NCI-H2081 treated with DMSO at 0.1 percent for 48 hours (cell line): Measurements from ENCODE around the gene GALNT9.

Experiments used
- DNase-seq: peaks from one replicate; lab custom pipeline; 2025; lab: John Stamatoyannopoulos, UW

The GALNT9 gene

GRCh38 chr12:132181570-132182200, 147.7 kb downstream of the GALNT9 start:
- DNase-seq = no peak

- DNase-seq = no peak
These were observed 148.5 kb downstream of the GALNT9 start for GRCh38 chr12:132180648-132181546.

GRCh38 chr12:132179431-132180362, 149.7 kb downstream of the GALNT9 start:
- DNase-seq = no peak

GRCh38 chr12:132178801-132179401, 150.5 kb downstream of the GALNT9 start:
- no peak for DNase-seq

- no peak for DNase-seq
These were observed 151.1 kb downstream of the GALNT9 start for GRCh38 chr12:132178316-132178715.

DNA sequence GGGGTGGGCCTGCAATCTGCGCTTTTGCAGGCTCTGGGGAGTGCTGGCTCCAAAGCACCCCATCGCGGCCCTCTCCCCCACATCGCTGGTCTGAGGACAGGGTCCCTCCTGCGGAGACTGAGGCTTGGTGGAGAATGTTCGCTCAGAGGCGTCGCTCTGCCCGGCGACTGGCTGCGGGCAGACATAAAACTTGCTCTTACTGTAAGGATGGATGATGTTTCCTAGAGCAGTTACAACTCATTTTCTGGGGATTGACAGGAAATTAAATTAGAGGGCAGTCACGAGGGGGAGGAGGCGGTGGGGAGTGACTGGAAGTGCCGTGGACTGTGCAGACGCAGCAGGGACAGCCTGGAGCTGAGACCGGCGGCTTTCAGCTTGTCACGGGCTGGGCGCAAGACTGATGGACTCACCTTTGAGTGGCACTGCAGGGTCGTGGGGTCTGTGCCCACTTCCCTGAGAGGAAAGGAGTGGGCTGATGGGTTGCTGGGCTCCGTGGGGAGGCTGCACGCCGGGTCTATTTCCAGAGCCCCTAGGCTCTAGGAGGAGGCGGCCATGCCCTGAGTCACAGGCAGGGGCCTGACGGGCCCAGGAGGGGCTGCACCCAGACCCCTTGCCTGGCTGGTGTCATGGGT, 152.4 kb downstream of the GALNT9 start:
- no peak for DNase-seq

DNA sequence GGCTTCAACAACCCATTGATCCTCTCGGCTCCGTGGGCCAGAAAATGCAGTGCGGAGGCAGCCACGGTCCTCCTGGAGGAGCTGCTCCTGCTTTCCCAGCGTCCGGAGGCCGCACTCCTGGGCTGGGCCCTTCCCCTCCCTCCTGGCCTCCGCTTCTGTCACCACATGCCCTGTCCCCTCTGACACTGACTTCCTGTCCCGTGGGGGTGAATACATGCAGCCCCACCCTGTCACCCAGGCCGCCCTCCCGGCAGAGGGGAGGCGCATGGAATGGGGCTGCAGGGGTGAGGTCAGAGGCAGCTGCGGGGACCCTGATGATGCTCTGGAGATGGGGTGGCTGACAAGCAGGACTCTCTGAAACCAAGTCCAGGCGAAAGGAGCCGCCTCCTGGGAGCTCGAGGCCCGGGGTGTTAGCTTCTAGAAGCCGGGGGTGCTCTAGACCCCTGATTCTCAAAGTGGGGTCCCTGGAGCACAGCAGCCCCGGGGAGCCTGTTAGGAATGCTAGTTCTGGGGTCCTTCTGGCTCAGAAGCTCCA, 152.9 kb downstream of the GALNT9 start:
- DNase-seq = no peak

- DNase-seq = no peak
These were observed 153.6 kb downstream of the GALNT9 start for GRCh38 chr12:132175496-132176384.

- DNase-seq = no peak
These were observed 154.4 kb downstream of the GALNT9 start for GRCh38 chr12:132174839-132175490.

DNA sequence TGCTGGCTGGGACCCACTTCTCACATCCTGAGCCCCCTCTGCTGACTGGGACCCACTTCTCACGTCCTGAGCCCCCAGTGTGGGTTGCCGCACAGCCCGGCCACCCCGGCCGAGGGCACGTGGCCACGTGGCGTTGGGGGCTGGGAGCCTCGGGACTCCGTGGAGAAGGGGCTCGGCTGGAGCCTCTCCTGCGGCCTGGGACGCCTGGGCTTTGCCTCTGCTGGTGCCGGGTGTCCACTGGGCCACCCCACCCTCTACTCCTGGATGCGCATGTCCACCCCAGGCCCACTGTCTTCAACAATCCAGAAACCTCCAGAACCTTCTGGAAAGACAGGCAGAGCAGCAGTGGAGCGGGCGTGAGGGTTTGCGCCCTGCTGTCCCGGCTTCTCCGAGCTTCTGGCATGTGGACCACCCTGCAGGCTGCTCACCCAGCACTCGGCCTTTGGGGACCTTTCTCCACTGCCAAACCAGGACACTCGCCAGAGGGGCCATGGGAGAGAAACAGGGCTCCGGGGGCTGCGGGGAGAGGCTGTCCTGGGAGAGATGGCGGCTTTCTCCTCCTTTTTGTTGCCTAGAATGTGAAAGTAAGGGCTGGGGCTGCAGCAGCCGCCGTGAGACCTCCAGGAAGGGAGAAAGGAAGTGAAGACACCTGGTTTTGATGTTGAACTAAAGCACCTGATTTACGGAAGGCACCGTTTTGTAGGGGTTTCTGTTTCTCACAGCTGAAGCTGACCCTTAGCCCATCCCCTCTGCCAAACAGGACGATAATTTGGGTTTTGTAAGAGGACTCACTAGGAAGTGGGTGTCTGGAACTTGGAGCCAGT, 155.2 kb downstream of the GALNT9 start:
- DNase-seq = no peak

DNA sequence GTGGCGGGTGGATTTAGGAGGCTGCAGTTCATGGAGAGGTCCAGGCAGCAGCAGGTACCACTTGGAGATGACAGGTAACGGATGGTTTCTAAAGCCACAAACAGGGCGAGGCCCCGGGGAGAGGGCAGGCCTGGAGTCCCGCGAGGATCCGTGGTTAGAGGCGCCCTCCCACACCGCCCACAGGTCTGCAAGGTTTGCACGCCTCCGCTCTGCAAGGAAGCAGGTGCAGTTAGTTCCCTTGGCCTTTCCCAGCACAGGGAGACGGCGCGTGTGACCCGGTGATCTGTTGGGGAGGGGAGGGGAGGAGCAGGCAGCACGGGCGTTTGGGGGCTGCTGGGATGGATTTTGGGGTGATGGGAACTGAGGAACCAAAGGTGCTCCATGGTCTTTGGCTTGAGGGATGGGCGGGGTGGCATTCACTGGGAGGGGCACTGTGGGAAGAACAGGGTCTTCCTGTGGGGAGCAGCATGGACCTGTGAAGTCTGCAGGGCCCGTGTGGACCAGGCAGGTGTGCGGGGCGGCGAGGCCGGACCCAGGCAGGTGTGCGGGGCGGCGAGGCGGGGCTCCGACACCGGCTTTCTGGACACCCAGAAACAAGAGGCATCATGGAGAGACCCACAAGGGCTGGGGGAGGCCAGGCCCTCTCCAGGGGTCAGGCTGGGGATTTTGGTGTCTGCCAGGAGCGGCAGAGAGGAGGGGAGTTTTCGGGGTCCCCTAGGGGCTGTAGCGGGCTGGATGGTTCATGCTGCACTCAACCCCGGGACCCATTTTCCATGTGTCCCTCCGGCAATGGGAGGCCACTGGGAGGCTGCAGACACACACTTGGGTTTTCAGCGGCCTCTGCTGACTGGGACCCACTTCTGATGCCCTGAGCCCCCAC, 156.0 kb downstream of the GALNT9 start:
- no peak for DNase-seq

DNA sequence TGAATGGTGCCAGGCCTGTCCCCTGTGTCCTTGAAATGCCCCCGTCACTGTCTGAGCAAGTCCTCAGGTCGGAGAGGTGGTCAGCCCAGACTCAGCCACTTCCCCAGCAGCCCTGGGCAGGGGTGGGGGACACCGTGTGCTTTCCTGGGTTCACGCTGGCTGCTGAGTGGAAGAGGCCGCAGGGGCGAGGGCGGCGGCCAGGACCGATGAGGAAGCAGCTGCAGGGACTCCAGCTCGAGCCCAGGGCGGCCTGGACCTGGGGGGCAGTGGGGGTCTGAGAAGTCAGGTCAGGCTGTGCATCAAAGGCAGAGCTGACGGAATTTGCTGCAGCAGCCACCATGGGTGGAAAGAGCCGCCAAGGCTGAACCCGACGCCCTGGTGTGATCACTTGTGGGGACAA, 156.8 kb downstream of the GALNT9 start:
- no peak for DNase-seq

- DNase-seq = no peak
These were observed 157.3 kb downstream of the GALNT9 start for GRCh38 chr12:132171968-132172521.

DNA sequence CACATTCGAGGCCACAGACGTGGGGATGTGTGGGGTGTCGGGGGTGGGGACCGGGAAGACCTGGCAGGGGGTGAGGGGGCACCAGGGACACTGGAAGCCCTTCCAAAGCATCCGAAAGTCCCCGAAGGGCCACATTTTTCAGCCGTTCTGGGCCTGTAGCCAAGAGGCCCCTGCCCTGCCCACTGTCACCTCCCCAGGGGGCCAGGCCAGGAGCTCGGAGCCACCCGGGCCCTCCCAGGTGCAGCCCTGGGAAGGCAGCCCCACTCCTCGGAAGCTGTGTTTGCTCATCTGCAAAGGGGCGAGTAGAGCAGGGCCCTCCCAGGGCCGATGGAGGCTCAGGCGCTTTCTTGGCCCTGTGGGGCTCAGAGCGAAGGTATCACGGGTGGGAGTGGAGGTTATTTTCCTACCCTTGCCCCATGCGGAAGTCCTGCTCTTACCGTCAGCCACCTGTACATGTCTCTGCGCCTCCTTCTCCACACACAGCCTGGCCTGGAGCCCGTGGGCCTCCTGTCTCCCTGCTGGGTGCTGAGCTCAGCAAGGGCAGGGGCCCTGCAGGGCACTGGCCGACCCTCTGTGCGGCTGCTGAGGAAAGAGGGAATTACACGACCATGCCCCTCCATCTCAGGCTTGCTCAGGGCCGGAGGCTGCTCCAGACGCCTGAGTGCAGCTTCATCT, 158.0 kb downstream of the GALNT9 start:
- DNase-seq = no peak

GRCh38 chr12:132170637-132171292, 158.6 kb downstream of the GALNT9 start:
- no peak for DNase-seq

- DNase-seq = no peak
These were observed 159.2 kb downstream of the GALNT9 start for GRCh38 chr12:132170094-132170636.
